ENCODE results near the gene GPR78.
A peak's percentile ranks its signal among the peaks of the same experiment; 100 is the strongest.

Gene GPR78, protein sequence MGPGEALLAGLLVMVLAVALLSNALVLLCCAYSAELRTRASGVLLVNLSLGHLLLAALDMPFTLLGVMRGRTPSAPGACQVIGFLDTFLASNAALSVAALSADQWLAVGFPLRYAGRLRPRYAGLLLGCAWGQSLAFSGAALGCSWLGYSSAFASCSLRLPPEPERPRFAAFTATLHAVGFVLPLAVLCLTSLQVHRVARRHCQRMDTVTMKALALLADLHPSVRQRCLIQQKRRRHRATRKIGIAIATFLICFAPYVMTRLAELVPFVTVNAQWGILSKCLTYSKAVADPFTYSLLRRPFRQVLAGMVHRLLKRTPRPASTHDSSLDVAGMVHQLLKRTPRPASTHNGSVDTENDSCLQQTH

GRCh38 chr4:8580321-8581093 lies at the start of gene GPR78:
Gene GPR78, plus strand, starts transcription at chr4:8580392. Its CDS starts 591 bp downstream, at chr4:8580983.
- peak; percentile 74 for DNase-seq (ENCODE audit: low spot score)

- no peak for DNase-seq (ENCODE audit: low spot score)
These were observed 47.9 kb upstream of the GPR78 start for GRCh38 chr4:8532245-8532781.

DNA sequence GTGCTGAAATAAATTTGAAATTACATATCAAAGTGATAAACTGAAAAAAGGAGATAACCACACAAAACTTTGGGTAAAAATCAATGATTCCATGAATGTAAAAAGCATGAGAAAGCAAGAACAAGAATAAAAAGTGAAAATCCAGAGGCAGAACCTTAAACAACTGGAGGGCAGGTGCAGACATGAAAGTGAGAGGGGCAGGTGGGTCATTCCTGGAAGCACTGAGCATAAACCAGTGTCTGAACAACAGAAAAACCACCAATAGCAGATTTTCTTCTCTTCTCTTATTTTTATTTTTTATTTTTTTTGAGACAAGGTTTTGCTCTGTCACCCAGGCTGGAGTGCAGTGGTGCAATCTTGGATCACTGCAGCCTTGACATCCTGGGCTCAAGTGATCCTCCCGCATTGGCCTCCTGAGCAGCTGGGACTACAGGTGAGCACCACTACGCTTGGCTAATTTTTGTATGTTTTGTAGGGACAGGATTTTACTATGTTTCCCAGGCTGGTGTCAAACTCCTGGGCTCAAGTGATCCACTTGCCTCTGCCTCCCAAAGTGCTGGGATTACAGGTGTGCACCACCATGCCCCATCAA lies 46.8 kb upstream of the GPR78 start:
- DNase-seq (ENCODE audit: low spot score) = no peak

DNA sequence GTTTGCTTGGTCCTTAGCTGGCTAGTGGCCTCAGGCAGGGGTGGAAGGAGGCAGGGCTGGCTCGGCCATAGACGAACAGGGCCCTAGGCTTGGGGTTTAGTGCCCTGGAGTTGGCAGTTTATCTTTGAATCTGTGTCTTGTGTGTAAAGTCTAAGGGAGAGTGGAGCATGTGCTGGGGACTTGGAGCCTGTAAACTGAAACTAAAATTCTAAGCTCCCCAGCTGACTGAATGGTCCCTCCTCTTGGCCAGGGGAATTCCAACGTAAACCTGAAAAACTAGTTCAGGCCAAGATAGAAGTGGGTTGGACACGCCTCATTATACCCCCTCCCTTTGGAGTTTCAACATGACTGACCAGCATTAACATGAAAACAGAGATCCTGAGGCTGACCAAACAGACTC lies 46.1 kb upstream of the GPR78 start:
- no peak for DNase-seq (ENCODE audit: low spot score)

DNA sequence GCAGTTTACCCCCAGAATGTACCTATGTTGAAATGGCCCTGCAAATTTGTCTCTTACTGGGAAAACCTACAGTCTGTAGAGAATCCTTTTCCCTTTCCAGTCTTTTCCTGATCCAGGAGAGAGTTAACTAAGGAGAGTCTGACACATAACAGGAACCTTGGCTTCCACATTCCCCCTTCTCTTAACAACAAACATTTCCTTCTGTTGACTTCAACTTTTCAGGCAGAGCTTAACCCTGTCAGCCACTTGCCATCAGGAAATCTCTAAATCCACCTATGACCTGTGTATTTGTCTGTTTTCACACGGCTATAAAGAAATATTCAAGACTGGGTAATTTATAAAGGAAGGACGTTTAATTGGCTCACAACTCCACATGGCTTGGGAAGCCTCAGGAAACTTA lies 45.6 kb upstream of the GPR78 start:
- DNase-seq (ENCODE audit: low spot score) = no peak

DNA sequence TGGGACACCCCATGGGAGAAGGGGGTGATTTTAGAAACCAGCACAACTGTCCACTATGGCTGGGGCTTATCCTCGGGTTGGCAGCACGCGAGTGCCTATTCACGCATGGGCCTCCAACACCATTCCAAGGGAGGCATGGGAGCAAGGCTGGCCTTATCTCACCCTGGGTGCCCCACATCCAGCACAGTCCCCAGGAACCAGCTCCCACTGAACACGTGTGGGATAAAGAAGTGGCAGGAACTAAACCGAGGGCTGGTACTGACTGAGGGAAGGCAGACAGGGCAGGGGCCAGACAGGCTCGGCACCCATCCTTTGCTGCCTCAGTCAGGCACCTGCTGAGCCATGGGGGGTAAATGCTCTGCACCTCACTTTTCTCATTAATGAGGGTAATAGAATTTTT lies 43.7 kb upstream of the GPR78 start:
- DNase-seq (ENCODE audit: low spot score) = no peak

- no peak for DNase-seq (ENCODE audit: low spot score)
These were observed 43.1 kb upstream of the GPR78 start for GRCh38 chr4:8537041-8537461.

GRCh38 chr4:8538076-8538702 lies 42.0 kb upstream of the GPR78 start:
- no peak for DNase-seq (ENCODE audit: low spot score)

DNA sequence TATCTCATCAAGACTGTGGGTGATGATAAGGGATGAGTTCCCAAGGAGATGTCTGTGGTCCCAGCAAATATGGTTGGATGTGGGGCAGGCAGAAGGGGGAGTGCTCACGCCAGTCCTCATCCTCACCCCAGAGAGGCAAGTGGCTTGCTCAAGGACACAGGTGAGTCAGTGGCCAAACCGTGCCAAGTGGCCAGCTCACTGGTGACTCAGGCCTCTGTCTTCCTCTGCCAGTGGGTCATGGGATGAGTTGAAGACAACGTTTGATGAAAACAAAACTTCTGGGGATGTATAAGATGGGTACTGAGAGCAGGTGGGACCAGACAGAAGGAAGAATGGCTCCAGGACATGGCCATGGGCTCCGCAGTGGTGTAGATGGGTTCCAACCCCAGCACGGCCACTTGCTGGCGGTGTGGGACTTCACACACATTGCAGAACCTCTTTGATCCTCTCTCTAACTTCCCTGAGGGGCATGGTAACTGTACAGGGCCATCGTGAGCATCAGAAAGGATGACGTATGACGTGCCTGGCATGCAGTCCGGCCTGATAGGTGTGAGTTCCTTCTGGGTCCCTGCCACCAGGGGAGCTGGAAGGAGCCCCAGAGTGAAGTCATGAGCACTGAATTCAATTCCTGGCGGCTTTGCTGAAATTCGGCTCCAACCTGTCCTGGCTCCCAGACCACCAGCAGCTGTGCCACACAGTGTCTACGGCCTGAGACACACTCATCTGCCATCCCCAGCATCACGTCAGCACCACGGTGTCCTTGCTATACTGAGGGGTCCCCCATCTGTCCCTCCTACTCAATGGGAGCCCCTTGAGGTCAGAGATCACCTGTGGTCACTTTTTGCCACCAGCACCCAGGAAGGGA lies 41.3 kb upstream of the GPR78 start:
- DNase-seq (ENCODE audit: low spot score) = no peak

DNA sequence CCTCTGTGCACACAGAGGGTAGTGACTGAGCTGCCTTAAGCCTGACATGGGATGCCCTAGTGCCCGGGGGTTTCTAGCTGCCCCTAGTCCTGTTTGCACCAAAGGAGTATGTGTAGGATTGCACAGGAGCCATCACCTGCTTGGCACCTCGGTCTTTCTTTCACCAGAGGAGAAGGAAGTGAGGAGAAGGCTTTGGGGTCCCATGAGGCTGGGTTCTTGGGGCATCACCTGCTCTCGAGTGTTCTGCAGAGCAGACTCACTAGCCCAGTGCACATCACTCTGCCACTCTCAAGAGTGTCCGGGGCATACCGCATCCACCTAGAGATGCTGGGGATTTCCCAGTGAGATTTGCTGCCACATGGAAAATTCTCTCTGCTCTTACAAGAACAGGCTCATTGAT lies 40.5 kb upstream of the GPR78 start:
- DNase-seq (ENCODE audit: low spot score) = no peak

DNA sequence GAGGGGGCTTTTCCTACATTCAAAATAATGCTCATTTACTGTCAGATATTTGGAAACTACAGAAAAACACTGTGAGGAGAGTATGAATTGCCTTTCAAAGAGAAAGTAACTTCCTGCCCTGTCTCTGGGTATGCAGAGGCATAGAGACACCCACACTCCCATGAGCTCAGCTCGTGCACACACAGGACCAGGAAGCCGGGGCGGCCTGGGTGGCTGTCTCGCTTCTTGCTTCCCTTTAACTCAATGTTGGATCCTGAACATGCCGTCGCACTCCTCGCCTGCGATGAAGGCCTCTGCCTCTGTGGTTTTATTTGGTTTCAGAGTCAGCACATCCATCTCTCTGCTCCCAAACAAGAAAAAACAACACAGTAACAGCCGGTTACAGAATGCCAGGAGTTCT lies 40.1 kb upstream of the GPR78 start:
- DNase-seq (ENCODE audit: low spot score) = no peak

- DNase-seq (ENCODE audit: low spot score) = no peak
These were observed 39.6 kb upstream of the GPR78 start for GRCh38 chr4:8540586-8540985.

DNA sequence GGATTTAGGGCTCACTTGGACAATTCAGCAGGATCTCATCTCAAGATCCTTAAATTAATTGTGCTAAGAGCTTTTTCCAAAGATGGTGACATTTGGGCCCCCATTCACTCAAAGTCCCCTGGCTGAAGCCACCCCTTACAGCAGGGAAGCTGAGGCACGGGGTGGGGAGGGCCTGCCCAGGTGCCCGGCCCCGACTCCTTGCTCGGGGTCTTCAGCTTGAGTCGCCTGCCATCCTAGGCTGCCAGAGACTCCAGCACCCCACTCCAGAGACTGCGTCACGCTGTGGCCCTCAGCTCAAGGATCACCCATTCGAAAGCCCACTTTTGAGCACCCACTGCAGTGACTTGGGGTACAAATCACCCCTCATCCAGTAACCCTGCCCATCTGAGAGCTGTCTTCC lies 39.2 kb upstream of the GPR78 start:
- DNase-seq (ENCODE audit: low spot score) = no peak

GRCh38 chr4:8541981-8542715 lies 38.0 kb upstream of the GPR78 start:
- no peak for DNase-seq (ENCODE audit: low spot score)

DNA sequence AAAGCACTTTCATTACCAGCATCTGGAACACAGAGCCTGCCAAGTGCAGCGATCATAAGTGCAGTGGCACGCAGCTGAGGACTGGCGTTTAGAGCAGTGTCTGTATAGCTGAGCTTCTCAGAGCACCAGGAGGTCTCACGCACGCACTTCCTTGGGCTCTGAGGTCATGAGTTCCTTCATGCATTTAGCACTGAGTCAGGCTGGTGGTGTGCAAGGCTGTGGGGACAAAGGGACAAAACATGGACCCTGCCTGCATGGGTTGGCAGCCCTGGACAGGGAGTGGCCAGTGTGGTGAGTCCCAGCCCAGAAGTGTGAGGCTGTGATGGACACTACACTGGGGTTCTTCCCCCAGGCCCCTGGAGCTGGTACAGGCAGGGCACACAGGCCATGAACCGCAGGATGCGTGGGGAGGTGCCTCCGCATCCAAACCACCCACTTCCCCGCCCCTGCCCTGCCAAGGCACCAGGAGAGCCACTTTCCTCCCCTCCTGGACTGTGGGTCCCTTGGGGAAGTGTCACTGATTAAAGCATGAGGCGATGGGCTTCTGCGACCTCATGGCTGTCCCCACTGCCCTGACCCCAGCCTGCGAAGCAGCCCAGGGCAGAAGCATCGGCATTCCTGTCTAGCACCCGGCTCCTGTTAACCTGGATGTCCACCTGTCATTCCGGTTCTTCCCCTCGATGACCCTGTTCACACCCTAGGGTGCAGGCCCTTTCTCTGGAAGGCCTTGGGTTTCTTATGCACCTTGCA lies 37.2 kb upstream of the GPR78 start:
- no peak for DNase-seq (ENCODE audit: low spot score)

- DNase-seq (ENCODE audit: low spot score) = no peak
These were observed 36.6 kb upstream of the GPR78 start for GRCh38 chr4:8543623-8544022.

DNA sequence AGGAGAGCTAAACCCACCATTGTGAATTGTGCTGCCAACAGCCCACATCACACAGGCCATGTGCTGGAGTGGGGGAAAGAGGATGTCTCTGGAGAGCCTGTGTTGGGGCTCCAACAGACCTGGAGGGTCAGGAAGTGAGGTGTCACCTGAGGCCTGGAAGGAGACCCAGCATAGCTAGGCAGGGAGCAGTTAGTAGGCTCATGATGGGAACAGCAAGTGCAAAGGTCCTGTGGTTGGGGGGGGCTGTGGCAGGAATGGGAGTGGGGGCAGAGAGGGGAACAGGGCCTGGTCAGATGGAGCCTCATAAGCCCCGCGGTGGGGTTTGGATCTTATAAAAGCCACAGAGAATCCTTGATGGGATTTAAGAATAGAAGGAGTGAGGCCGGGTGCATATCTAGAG lies 35.9 kb upstream of the GPR78 start:
- DNase-seq (ENCODE audit: low spot score) = no peak

GRCh38 chr4:8544741-8545438 lies 35.3 kb upstream of the GPR78 start:
- DNase-seq (ENCODE audit: low spot score) = no peak

- DNase-seq (ENCODE audit: low spot score) = no peak
These were observed 34.8 kb upstream of the GPR78 start for GRCh38 chr4:8545439-8545765.

GRCh38 chr4:8546766-8547107 lies 33.5 kb upstream of the GPR78 start:
- DNase-seq (ENCODE audit: low spot score) = no peak
